SH-SY5Y (cell line): ENCODE data around the gene VPS4A.

Experiments
- GATA2 ChIP-seq: IDR thresholded peaks from 2 replicates; pipeline ENCODE4 v1.6.1; 2011; ENCODE audit warnings: mild to moderate bottlenecking, low read depth, low read length
- GATA3 ChIP-seq: IDR thresholded peaks from 2 replicates; pipeline ENCODE4 v1.6.1; 2011; ENCODE audit warnings: low read depth, mild to moderate bottlenecking, low read length, moderate library complexity

DNA sequence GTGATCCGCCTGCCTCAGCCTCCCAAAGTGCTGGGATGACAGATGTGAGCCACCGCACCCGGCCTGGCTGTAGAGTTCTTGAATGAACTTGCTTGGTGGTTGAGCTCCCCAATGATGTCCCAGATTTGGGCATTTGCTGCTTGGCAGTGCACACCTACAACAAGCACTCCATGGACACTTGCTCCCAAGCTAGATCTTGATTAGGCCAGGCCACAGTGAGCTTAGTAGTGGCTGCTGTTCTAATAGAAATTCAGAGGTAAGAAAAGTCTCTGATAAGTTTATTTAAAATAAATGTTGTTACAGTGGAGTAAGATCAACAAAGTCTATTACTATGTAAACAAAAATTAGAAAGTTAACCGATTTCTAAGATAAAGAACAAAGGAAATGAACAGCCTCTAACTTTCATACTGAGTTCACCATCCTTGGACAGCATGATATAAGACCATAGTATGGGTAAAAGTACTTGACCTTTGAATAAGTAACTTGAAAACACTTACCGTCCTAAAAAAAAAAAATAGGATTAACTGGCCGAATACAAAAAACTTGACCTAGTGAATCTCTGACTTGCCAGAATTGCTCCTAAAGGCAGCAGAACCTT is 39.5 kb downstream of the VPS4A start:
- no peak for TF ChIP-seq GATA2
- no peak for TF ChIP-seq GATA3
